AG04450 (cell line): ENCODE results near the gene HBG2. TPM values are rescaled to one million over a fixed set of nuclear protein-coding genes. Genes with fewer than 3 reads are reported as not detected.
A peak's percentile ranks its signal among the peaks of the same experiment; 100 is the strongest.

ENCODE experiments used
- CTCF ChIA-PET: fragments of 300-600, 350-600 bp; formaldehyde crosslinking; extraction: SDS; loops from one replicate; lab custom pipeline; 2022; ENCODE audit warnings: antibody characterized with exemption, inconsistent platforms; lab: Charles Lee
- POLR2A ChIA-PET: fragments of 350-600 bp; formaldehyde crosslinking; extraction: SDS; loops from one replicate; lab custom pipeline; 2021; ENCODE audit warnings: antibody characterized with exemption, inconsistent platforms; lab: Yijun Ruan, JAX
- DNase-seq: peaks from one replicate; pipeline ENCODE4 v3.0.0-alpha.2; 2011; ENCODE audit warnings: low read depth, low spot score
- H3K27ac ChIP-seq: one replicate; pipeline ENCODE4 v1.5.1; 2012; ENCODE audit warnings: low read depth, low read length, control low read depth
- H3K27me3 ChIP-seq: one replicate; pipeline ENCODE4 v1.6.0; 2012; ENCODE audit warnings: low read length; ENCODE audit not compliant: control insufficient read depth, insufficient read depth
- H3K4me3 ChIP-seq: 2 replicates; pipeline ENCODE4 v1.5.1; 2011; ENCODE audit warnings: mild to moderate bottlenecking, low read depth, low read length, control low read depth
- H3K9me3 ChIP-seq: 2 replicates; pipeline ENCODE4 v1.5.1; 2012; ENCODE audit warnings: low read length; ENCODE audit not compliant: control insufficient read depth, insufficient read depth
- CTCF ChIP-seq: IDR thresholded peaks from 2 replicates; pipeline ENCODE4 v1.5.1; 2011; ENCODE audit warnings: low read depth, low read length, control low read depth, inconsistent platforms
- polyA plus RNA-seq: library from polyadenylated mRNA; depleted of rRNA; stranded (reverse); fragments of >200 nt; gene quantifications from 2 replicates; pipeline ENCODE4 v1.2.3, GENCODE V29; 2011

Gene HBG2
- polyA plus RNA-seq, 1 experiment: 2.2 TPM

DNA sequence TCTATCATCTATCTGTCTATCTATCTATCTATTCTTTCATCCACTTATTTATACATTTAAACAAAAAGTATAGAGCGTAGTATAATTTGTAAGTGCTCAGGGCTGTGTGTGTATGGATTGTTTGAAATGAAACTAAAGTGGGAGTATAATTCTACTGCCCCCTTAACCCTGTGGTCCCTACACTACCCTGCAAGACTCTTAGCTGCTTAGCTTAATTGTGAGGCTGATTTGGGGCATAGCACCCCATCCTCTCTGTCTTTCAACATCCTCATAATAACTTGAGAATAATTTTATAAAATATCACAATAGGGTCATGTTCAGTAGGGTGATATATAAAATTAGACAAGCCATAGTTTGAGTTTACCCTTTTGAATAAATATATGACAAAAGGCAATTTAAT lies 35.5 kb upstream of the HBG2 start:
- TF ChIP-seq CTCF: no peak
- DNase-seq: no peak
- ChIA-PET CTCF (interaction anchor here (0.8 to 3.2 kb wide), 12 partner anchors 8 to 165 kb away, joined by 3 to 20 read pairs (median 4); no protein-coding TSS in a partner anchor), POLR2A (interaction anchor here (1.1 kb wide), 1 partner anchor 9 kb away, joined by 3 read pairs; no protein-coding TSS in a partner anchor)
- Histone ChIP-seq H3K4me3 (no peak overlapping the region), H3K9me3 (peaks cover 7% of the 10 kb centered on the region; the same call in 1 of the 2 replicates), H3K27ac (no peak overlapping the region), H3K27me3 (no peaks in the 10 kb centered on the region)

- no peaks in the 10 kb centered on the region for H3K27me3 ChIP-seq
- no peak for TF ChIP-seq CTCF
- H3K4me3 ChIP-seq: no peak overlapping the region
- H3K27ac ChIP-seq: peak overlapping the region; percentile 52
- DNase-seq: no peak
- ChIA-PET CTCF (interaction anchor here (0.8 to 3.2 kb wide), 4 partner anchors 9 to 165 kb away, joined by 3 to 20 read pairs (median 6); no protein-coding TSS in a partner anchor), POLR2A (interaction anchor here (1.1 kb wide), 1 partner anchor 9 kb away, joined by 3 read pairs; no protein-coding TSS in a partner anchor)
- peaks cover 6% of the 10 kb centered on the region; the same call in 1 of the 2 replicates for H3K9me3 ChIP-seq
Measured at GRCh38 chr11:5289696-5290095, 35.1 kb upstream of the HBG2 start.

- TF ChIP-seq CTCF: no peak
- Histone ChIP-seq H3K4me3 (no peak overlapping the region), H3K27me3 (no peaks in the 10 kb centered on the region), H3K9me3 (no peaks in the 10 kb centered on the region), H3K27ac (no peak overlapping the region)
- ChIA-PET POLR2A (interaction anchor here (0.6 to 1.1 kb wide), 4 partner anchors 8 to 808 kb away, joined by 3 to 5 read pairs (median 4); no protein-coding TSS in a partner anchor), CTCF (interaction anchor here (0.8 to 3.2 kb wide), 4 partner anchors 8 to 164 kb away, joined by 3 to 20 read pairs (median 6); no protein-coding TSS in a partner anchor)
- DNase-seq: no peak
Measured at GRCh38 chr11:5288906-5289550, 34.4 kb upstream of the HBG2 start.

GRCh38 chr11:5288108-5288905 lies 33.7 kb upstream of the HBG2 start:
- peak; percentile 41 for DNase-seq
- TF ChIP-seq CTCF: no peak
- no peak overlapping the region for H3K27ac ChIP-seq
- POLR2A ChIA-PET: interaction anchor here (0.6 to 0.9 kb wide), 3 partner anchors 76 to 809 kb away, joined by 3 to 5 read pairs (median 4); no protein-coding TSS in a partner anchor
- CTCF ChIA-PET: interaction anchor here (0.6 to 1.0 kb wide), 2 partner anchors 84 to 1328 kb away, joined by 3 read pairs; no protein-coding TSS in a partner anchor
- H3K27me3 ChIP-seq: no peaks in the 10 kb centered on the region
- no peak overlapping the region for H3K4me3 ChIP-seq
- no peaks in the 10 kb centered on the region for H3K9me3 ChIP-seq
